HCT116 (cell line): ENCODE results near the gene MEF2D. TPM values are rescaled to one million over a fixed set of nuclear protein-coding genes. Genes with fewer than 3 reads are reported as not detected.

Experiments used
- ATAC-seq: fragments of 200-7000 bp; cut with Tn5 transposase; 2 replicates; pipeline ENCODE4 v1.9.1; 2020; ENCODE audit warnings: mild to moderate bottlenecking, moderate library complexity
- BruUV-seq: library from RNA; stranded (reverse); fragments of 400-500 nt; replicated peaks from 2 replicates; lab custom pipeline; 2021; lab: Mats Ljungman, UMichigan
- CTCF ChIA-PET: fragments of 300-600 bp; sonication (Branson Sonifier 250); formaldehyde crosslinking; loops from one replicate; lab custom pipeline; 2021; ENCODE audit warnings: antibody characterized with exemption; lab: Charles Lee
- POLR2A ChIA-PET: fragments of 300-600, 350-600 bp; sonication (Branson Sonifier 250); formaldehyde crosslinking; loops from one replicate; lab custom pipeline; 2021; ENCODE audit warnings: antibody characterized with exemption; lab: Charles Lee
- RAD21 ChIA-PET, 2 experiments: fragments of 300-600 bp; sonication (Branson Sonifier 250); formaldehyde crosslinking; loops; one replicate each; lab custom pipeline; 2023; ENCODE audit warnings: low total read pairs in 2 of 2; ENCODE audit not compliant: uncharacterized antibody in 2 of 2, unreplicated experiment in 2 of 2, low non-redundant PET in 1 of 2; lab: Charles Lee
- DNase-seq: peaks from one replicate; pipeline ENCODE4 v3.0.0-alpha.2; 2010; ENCODE audit warnings: low read depth, low spot score
- H2AFZ ChIP-seq: fragments of 200-600 bp; shearing (Covaris generic), sonication (generic); 2 replicates; pipeline ENCODE4 v1.6.1; 2017; ENCODE audit warnings: low read depth, mixed run types, mixed read lengths, antibody characterized with exemption, low read length; ENCODE audit not compliant: poor library complexity, severe bottlenecking
- H3K27ac ChIP-seq: 2 replicates; pipeline ENCODE4 v1.5.1; 2012; ENCODE audit warnings: low read depth, low read length
- H3K27me3 ChIP-seq: fragments of 200-600 bp; sonication (generic); 2 replicates; pipeline ENCODE4 v1.6.1; 2016; ENCODE audit warnings: mixed run types, low read length, mixed read lengths; ENCODE audit not compliant: insufficient read depth
- H3K36me3 ChIP-seq, 2 experiments: fragments of 200-500 bp in 1 of 2; fragments of 200-600 bp in 1 of 2; sonication (Bioruptor generic) in 1 of 2; sonication (generic) in 1 of 2; 2 replicates each; pipeline versions ENCODE4 v1.5.1 to v1.6.1; 2014 to 2016; ENCODE audit warnings: low read length in 2 of 2, inconsistent platforms in 1 of 2, mixed read lengths in 1 of 2, mixed run types in 1 of 2; ENCODE audit not compliant: insufficient read depth in 2 of 2, control insufficient read depth in 1 of 2
- H3K4me1 ChIP-seq, 2 experiments: fragments of 200-600 bp in 1 of 2; sonication (generic) in 1 of 2; 2 replicates each; pipeline versions ENCODE4 v1.5.1 to v1.6.1; 2012 to 2017; ENCODE audit warnings: low read length in 2 of 2, inconsistent platforms in 1 of 2, mild to moderate bottlenecking in 1 of 2, mixed read lengths in 1 of 2, mixed run types in 1 of 2, moderate library complexity in 1 of 2; ENCODE audit not compliant: insufficient read depth in 2 of 2, control insufficient read depth in 1 of 2
- H3K4me2 ChIP-seq: fragments of 200-600 bp; sonication (generic); 2 replicates; pipeline ENCODE4 v1.6.1; 2017; ENCODE audit warnings: mixed run types, low read length, mixed read lengths
- H3K4me3 ChIP-seq, 2 experiments: fragments of 200-600 bp in 1 of 2; sonication (generic) in 1 of 2; replicated peaks in 1 of 2; 2 replicates each; pipeline ENCODE4 v1.5.1; 2011 to 2016; ENCODE audit warnings: low read length in 2 of 2, control low read depth in 1 of 2, low read depth in 1 of 2, mild to moderate bottlenecking in 1 of 2, mixed read lengths in 1 of 2, mixed run types in 1 of 2
- H3K79me2 ChIP-seq: fragments of 200-600 bp; sonication (generic); 2 replicates; pipeline ENCODE4 v1.6.1; 2017; ENCODE audit warnings: mild to moderate bottlenecking, mixed run types, low read length, moderate library complexity, mixed read lengths; ENCODE audit not compliant: insufficient read depth
- H3K9ac ChIP-seq: fragments of 200-600 bp; sonication (generic); 2 replicates; pipeline ENCODE4 v1.6.1; 2016; ENCODE audit warnings: low read length, mixed read lengths
- H3K9me2 ChIP-seq: fragments of 200-600 bp; sonication (generic), shearing (Covaris generic); 2 replicates; pipeline ENCODE4 v1.6.1; 2017; ENCODE audit warnings: mixed run types, mild to moderate bottlenecking, moderate library complexity; ENCODE audit not compliant: insufficient read depth
- H3K9me3 ChIP-seq, 2 experiments: fragments of 200-500 bp in 1 of 2; fragments of 200-600 bp in 1 of 2; sonication (Bioruptor generic) in 1 of 2; sonication (generic) in 1 of 2; 2 replicates each; pipeline ENCODE4 v1.6.1; 2014 to 2017; ENCODE audit warnings: low read length in 2 of 2, mixed read lengths in 2 of 2, inconsistent platforms in 1 of 2, low read depth in 1 of 2, mild to moderate bottlenecking in 1 of 2, mixed run types in 1 of 2, moderate library complexity in 1 of 2; ENCODE audit not compliant: control insufficient read depth in 1 of 2, insufficient read depth in 1 of 2
- H4K20me1 ChIP-seq: fragments of 200-600 bp; sonication (generic), shearing (Covaris generic); 2 replicates; pipeline ENCODE4 v1.6.1; 2017; ENCODE audit warnings: mixed run types, mild to moderate bottlenecking, moderate library complexity; ENCODE audit not compliant: insufficient read depth
- CBX3 ChIP-seq: IDR thresholded peaks from 2 replicates; pipeline ENCODE4 v1.6.1; 2012; ENCODE audit warnings: low read depth
- ELF1 ChIP-seq: IDR thresholded peaks from 2 replicates; pipeline ENCODE4 v1.6.1; 2012; ENCODE audit warnings: low read depth, borderline replicate concordance
- EZH2 ChIP-seq: fragments of 200-600 bp; sonication (generic); IDR thresholded peaks from 2 replicates; pipeline ENCODE4 v1.6.1; 2017; ENCODE audit warnings: antibody characterized with exemption, mixed run types
- JUND ChIP-seq: IDR thresholded peaks from 2 replicates; pipeline ENCODE4 v1.6.1; 2012
- POLR2A ChIP-seq: IDR thresholded peaks from 2 replicates; pipeline ENCODE4 v1.7.0; 2011; ENCODE audit warnings: borderline replicate concordance; ENCODE audit not compliant: insufficient read depth, insufficient read length; ENCODE audit errors: extremely low read depth
- RAD21 ChIP-seq: IDR thresholded peaks from 2 replicates; pipeline ENCODE4 v1.6.1; 2012; ENCODE audit warnings: low read depth, mild to moderate bottlenecking
- SIN3A ChIP-seq: IDR thresholded peaks from 2 replicates; pipeline ENCODE4 v1.6.1; 2012; ENCODE audit warnings: low read depth
- TCF7L2 ChIP-seq: IDR thresholded peaks from 2 replicates; pipeline ENCODE4 v1.7.0; 2011; ENCODE audit warnings: borderline replicate concordance, inconsistent platforms; ENCODE audit not compliant: insufficient read depth, insufficient read length; ENCODE audit errors: extremely low read depth
- YY1 ChIP-seq: IDR thresholded peaks from 2 replicates; pipeline ENCODE4 v1.6.1; 2011; ENCODE audit warnings: low read length, low read depth, moderate library complexity, mild to moderate bottlenecking; ENCODE audit not compliant: insufficient replicate concordance; ENCODE audit errors: extremely low read depth
- intact Hi-C: fragments of 100-400 bp; cut with micrococcal nuclease; formaldehyde crosslinking; loops from 2 replicates; pipeline ENCODE4 v1.10.0; 2022
- total RNA-seq: library from RNA; stranded (reverse); gene quantifications from one replicate; pipeline ENCODE4 v1.2.1, GENCODE V29; 2021; ENCODE audit not compliant: unreplicated experiment
- TF ChIP-seq, protein P1 (sequence below): IDR thresholded peaks from 2 replicates; pipeline ENCODE4 v1.6.1; 2012
- TF ChIP-seq, protein P2 (sequence below), 3 experiments: fragments of 200-600 bp in 1 of 3; sonication (generic) in 1 of 3; IDR thresholded peaks in 2 of 3; conservative IDR thresholded peaks in 1 of 3; 2 replicates each; pipeline ENCODE4 v1.5.1; 2012 to 2017; ENCODE audit warnings: low read depth in 2 of 3, low read length in 2 of 3, antibody characterized with exemption in 1 of 3, borderline replicate concordance in 1 of 3, control low read depth in 1 of 3, mild to moderate bottlenecking in 1 of 3, mixed read lengths in 1 of 3, mixed run types in 1 of 3, moderate library complexity in 1 of 3; ENCODE audit not compliant: insufficient read depth in 1 of 3
- TF ChIP-seq, protein P3 (sequence below): IDR thresholded peaks from 2 replicates; pipeline ENCODE4 v1.6.1; 2012; ENCODE audit warnings: low read depth

The MEF2D gene
- total RNA-seq, 1 experiment from 2014 or later, result 44.2 TPM

GRCh38 chr1:156537027-156537426, 36.5 kb upstream of the MEF2D start:
- Histone ChIP-seq H3K27me3 (no peaks in the 10 kb centered on the region), H3K9ac (no peak overlapping the region), H2AFZ (no peak overlapping the region), H3K9me2 (no peaks in the 10 kb centered on the region), H3K4me1 (no peaks in the 10 kb centered on the region), H4K20me1 (no peaks in the 10 kb centered on the region), H3K79me2 (no peaks in the 10 kb centered on the region), H3K9me3 (no peaks in the 10 kb centered on the region), H3K4me3 (no peak overlapping the region), H3K4me2 (no peak overlapping the region), H3K27ac (no peak overlapping the region), H3K36me3 (peaks cover 24 to 42% of the 10 kb centered on the region in 2 experiments)
- ATAC-seq, result no peak
- CTCF ChIA-PET, result no interaction called here
- POLR2A ChIA-PET, result no interaction called here
- intact Hi-C loops, result no loop called here
- no TSS peak for BruUV-seq
- RAD21 ChIA-PET, result no interaction called here
- DNase-seq, result no peak
- TF ChIP-seq JUND, result no peak
- TF ChIP-seq EZH2, result no peak
- TF ChIP-seq, protein P1, sequence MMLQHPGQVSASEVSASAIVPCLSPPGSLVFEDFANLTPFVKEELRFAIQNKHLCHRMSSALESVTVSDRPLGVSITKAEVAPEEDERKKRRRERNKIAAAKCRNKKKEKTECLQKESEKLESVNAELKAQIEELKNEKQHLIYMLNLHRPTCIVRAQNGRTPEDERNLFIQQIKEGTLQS, result no peak
- TF ChIP-seq, protein P2, sequence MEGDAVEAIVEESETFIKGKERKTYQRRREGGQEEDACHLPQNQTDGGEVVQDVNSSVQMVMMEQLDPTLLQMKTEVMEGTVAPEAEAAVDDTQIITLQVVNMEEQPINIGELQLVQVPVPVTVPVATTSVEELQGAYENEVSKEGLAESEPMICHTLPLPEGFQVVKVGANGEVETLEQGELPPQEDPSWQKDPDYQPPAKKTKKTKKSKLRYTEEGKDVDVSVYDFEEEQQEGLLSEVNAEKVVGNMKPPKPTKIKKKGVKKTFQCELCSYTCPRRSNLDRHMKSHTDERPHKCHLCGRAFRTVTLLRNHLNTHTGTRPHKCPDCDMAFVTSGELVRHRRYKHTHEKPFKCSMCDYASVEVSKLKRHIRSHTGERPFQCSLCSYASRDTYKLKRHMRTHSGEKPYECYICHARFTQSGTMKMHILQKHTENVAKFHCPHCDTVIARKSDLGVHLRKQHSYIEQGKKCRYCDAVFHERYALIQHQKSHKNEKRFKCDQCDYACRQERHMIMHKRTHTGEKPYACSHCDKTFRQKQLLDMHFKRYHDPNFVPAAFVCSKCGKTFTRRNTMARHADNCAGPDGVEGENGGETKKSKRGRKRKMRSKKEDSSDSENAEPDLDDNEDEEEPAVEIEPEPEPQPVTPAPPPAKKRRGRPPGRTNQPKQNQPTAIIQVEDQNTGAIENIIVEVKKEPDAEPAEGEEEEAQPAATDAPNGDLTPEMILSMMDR (IDR thresholded peaks at IDR 0.05 in 2 of 3, conservative IDR thresholded peaks at IDR 0.05 in 1 of 3; ENCODE audit: borderline replicate concordance in 1 of 3, insufficient read depth in 1 of 3, low read depth in 2 of 3, low read length in 2 of 3), result no peak
- no peak for TF ChIP-seq YY1
- TF ChIP-seq SIN3A, result no peak

DNA sequence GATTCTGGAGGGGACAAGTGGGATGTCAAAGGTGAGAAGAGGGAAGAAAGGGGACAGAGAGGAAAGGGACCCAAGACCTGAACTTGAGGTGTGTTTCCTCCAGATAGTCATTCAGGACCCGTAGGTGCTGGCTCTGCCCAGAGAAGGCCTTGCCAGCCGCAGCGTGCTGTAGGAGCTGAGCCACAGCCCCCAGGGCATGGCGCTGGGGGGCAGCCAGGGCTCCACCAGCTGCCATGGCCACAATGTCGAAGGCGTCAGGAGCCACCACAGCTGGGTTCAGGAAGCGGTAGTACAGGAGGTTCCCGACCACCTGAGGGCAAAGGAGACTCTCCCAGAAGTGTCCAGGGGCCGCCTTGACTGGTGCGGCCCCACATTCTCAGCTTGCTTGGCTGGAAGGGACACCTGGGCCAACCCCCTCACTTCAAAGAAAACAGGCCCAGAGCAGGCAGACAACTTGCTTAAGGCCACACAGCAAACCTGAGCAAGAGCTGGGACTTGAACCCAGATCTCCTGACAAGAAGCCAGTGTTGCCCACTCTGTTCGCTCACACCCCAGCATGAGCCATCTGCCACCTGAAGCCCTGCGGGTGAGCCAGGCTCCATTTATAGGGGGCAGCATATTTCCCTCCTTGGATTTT, 34.0 kb upstream of the MEF2D start:
- Histone ChIP-seq H3K27me3 (no peaks in the 10 kb centered on the region), H3K9me2 (no peaks in the 10 kb centered on the region), H3K4me2 (no peak overlapping the region), H3K9me3 (no peaks in the 10 kb centered on the region), H4K20me1 (no peaks in the 10 kb centered on the region), H3K4me3 (no peak overlapping the region), H3K4me1 (no peaks in the 10 kb centered on the region), H3K9ac (no peak overlapping the region), H3K36me3 (peaks cover 28 to 36% of the 10 kb centered on the region in 2 experiments), H3K27ac (no peak overlapping the region), H2AFZ (no peak overlapping the region), H3K79me2 (no peaks in the 10 kb centered on the region)
- ChIA-PET RAD21 (no interaction called here), POLR2A (no interaction called here), CTCF (no interaction called here)
- no peak for DNase-seq
- no peak for ATAC-seq
- intact Hi-C loops, result no loop called here
- BruUV-seq, result no TSS peak
- TF ChIP-seq CBX3 (no peak), EZH2 (no peak), ELF1 (no peak), TCF7L2 (no peak), POLR2A (no peak), RAD21 (no peak)
- TF ChIP-seq, protein P3, sequence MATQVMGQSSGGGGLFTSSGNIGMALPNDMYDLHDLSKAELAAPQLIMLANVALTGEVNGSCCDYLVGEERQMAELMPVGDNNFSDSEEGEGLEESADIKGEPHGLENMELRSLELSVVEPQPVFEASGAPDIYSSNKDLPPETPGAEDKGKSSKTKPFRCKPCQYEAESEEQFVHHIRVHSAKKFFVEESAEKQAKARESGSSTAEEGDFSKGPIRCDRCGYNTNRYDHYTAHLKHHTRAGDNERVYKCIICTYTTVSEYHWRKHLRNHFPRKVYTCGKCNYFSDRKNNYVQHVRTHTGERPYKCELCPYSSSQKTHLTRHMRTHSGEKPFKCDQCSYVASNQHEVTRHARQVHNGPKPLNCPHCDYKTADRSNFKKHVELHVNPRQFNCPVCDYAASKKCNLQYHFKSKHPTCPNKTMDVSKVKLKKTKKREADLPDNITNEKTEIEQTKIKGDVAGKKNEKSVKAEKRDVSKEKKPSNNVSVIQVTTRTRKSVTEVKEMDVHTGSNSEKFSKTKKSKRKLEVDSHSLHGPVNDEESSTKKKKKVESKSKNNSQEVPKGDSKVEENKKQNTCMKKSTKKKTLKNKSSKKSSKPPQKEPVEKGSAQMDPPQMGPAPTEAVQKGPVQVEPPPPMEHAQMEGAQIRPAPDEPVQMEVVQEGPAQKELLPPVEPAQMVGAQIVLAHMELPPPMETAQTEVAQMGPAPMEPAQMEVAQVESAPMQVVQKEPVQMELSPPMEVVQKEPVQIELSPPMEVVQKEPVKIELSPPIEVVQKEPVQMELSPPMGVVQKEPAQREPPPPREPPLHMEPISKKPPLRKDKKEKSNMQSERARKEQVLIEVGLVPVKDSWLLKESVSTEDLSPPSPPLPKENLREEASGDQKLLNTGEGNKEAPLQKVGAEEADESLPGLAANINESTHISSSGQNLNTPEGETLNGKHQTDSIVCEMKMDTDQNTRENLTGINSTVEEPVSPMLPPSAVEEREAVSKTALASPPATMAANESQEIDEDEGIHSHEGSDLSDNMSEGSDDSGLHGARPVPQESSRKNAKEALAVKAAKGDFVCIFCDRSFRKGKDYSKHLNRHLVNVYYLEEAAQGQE, result no peak
- TF ChIP-seq, protein P1, result no peak
